Measurements from ENCODE around the gene TRAFD1. TPM values are rescaled to one million over a fixed set of nuclear protein-coding genes. Genes with fewer than 3 reads are reported as not detected.

TRAFD1 gene
- total RNA-seq, 4 donors from 2014 or later: 8.9 to 17.7 (median 14.5) TPM

DNA sequence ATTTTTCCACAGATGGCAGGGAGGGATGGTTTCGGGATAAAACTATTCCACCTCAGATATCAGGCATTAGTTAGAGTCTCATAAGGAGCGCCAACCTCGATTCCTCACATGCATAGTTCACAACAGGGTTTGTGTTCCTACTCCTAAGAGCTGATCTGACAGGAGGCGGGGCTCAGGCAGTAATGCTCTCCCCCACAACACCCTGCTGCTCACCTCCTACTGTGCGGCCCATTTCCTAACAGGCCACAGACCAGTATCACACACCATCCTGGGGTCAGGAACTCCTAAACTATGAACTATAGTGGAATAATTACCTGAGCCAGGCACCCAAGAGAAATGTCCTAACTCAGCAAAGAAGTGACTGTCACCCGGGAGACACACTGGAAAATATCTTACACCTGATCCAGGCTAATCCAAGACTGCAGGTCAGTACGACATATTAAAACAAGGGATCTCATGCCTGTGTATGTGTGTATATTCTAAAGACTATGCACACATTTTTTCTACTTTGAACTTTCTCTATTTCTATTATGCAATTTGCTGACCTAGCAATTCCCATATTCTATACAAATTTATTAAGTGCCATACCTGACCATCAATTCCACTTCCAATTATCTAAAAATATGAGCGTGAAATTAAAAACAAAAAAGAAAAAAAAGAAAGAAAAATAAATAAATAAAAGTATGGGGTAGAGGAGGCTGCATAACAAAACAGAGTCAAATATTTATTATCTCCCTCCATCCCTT, 21.4 kb upstream of the TRAFD1 start:
- TF ChIP-seq CTCF (IDR thresholded peaks at IDR 0.05 in 4 of 5, conservative IDR thresholded peaks at IDR 0.05 in 1 of 5): no peak
- no peak for TF ChIP-seq POLR2A (IDR thresholded peaks at IDR 0.05)
- no peaks in the 10 kb centered on the region for H3K9me3 ChIP-seq
- peak overlapping the region in 2 of 4 donors; percentile 7 to 37 for H3K27ac ChIP-seq
- H3K4me1 ChIP-seq: peaks cover 45 to 49% of the 10 kb centered on the region in 2 donors
- intact Hi-C loops (cut with DNase I; ENCODE audit: low total_unique reads) (loop anchor here (10.0 kb wide), 1 partner anchor 159 kb away; no protein-coding TSS in a partner anchor), in situ Hi-C loops (cut with MboI; ENCODE audit: low sequenced_read_pairs in 4 of 4) (loop anchor here in 1 of 4 donors (25.0 kb wide), 1 partner anchor 308 kb away; the partner anchor contains the start of genes PTPN11 and RPL6)
- no peak overlapping the region for H3K4me3 ChIP-seq
- H3K27me3 ChIP-seq: no peaks in the 10 kb centered on the region
- DNase-seq (no peak), ATAC-seq (no peak)
- peaks cover 0 to 23% of the 10 kb centered on the region in 2 donors for H3K36me3 ChIP-seq

DNA sequence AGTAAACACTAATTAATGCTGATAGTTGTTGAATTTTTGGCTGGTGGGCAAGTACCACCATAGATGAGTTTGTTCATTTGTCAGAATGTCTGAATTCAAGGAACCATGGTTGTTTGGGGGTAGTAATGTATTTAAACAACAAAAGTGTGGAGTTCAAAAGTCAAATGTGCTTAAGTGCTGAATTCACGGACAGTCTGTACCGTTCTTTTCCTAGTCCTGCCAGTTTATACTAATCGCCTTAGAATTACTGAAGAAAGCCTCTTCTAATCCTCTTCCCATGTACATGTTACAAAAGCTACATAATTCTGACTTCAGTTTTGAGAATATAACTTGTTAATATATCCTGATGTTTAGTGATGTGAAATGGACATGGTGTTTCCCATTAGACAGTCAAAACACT, 19.5 kb upstream of the TRAFD1 start:
- DNase-seq (no peak), ATAC-seq (no peak)
- Histone ChIP-seq H3K27me3 (no peaks in the 10 kb centered on the region), H3K27ac (peak overlapping the region in 3 of 4 donors; percentile 29 to 98 (median 93)), H3K36me3 (peaks cover 0 to 8% of the 10 kb centered on the region in 2 donors), H3K9me3 (no peaks in the 10 kb centered on the region), H3K4me3 (peak overlapping the region in 1 of 4 donors; percentile 15), H3K4me1 (peaks cover 48 to 49% of the 10 kb centered on the region in 2 donors)
- TF ChIP-seq CTCF (IDR thresholded peaks at IDR 0.05 in 4 of 5, conservative IDR thresholded peaks at IDR 0.05 in 1 of 5): no peak
- TF ChIP-seq POLR2A (IDR thresholded peaks at IDR 0.05): no peak
- intact Hi-C loops (cut with DNase I; ENCODE audit: low total_unique reads) (loop anchor here (10.0 kb wide), 1 partner anchor 161 kb away; no protein-coding TSS in a partner anchor), in situ Hi-C loops (cut with MboI; ENCODE audit: low sequenced_read_pairs in 4 of 4) (loop anchor here in 1 of 4 donors (25.0 kb wide), 1 partner anchor 306 kb away; the partner anchor contains the start of genes PTPN11 and RPL6)

DNA sequence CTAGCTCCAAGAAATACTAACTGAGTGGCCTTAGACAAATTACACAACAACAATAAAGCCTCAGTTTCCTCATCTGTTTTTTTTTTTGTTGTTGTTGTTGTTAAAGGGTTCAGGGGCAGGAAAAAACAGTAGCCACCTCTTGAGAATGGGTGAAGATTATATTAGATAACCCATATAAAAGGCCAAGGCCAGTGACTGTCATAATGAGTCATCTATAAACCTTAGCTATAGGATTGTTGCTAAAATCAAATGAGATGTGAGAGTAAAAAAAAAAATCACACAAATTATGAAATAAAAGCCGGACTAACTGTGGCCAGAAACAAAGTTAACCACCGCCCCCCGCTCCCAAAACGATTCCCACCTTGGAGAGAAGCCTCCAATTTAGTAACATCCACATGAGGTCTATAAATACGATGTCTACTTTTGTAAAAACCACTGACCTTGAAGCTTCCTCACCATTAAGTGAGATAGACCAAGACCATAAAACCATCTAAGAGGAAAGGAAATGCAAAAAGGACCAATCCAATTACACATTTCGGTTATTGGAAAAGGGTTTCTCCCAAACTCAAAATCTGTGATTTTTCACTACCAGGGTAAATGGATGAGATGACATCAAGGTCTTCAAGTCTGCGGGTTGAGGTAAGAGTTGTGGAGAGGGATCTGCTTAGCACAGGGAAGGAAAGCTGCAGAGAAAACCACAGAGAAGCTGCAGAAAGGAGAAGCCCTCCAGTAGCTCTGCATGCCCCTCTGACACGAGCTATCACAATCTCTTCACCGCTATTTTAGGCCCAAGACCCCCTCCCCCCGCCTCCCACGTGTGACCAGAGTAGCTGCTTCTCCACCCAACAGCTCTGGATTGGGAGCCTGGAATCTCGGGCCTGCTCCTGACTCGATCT, 17.8 kb upstream of the TRAFD1 start:
- intact Hi-C loops (cut with DNase I; ENCODE audit: low total_unique reads) (loop anchor here (1.0 to 10.0 kb wide), 3 partner anchors 17 to 163 kb away; partner anchors contain the start of genes ERP29, TMEM116 and TRAFD1), in situ Hi-C loops (cut with MboI; ENCODE audit: low sequenced_read_pairs in 4 of 4) (loop anchor here in 1 of 4 donors (25.0 kb wide), 1 partner anchor 305 kb away; the partner anchor contains the start of genes PTPN11 and RPL6)
- peak; percentile 40 to 44 for ATAC-seq
- no peaks in the 10 kb centered on the region for H3K9me3 ChIP-seq
- peak; percentile 20 to 64 for DNase-seq
- no peaks in the 10 kb centered on the region for H3K36me3 ChIP-seq
- TF ChIP-seq CTCF (IDR thresholded peaks at IDR 0.05 in 4 of 5, conservative IDR thresholded peaks at IDR 0.05 in 1 of 5) (no peak), POLR2A (IDR thresholded peaks at IDR 0.05) (peak in 1 of 2 donors; percentile 10)
- H3K4me1 ChIP-seq: peaks cover 48 to 49% of the 10 kb centered on the region in 2 donors
- H3K27me3 ChIP-seq: no peaks in the 10 kb centered on the region
- H3K27ac ChIP-seq: peak overlapping the region; percentile 93 to 100 (median 96)
- H3K4me3 ChIP-seq: peak overlapping the region; percentile 68 to 99 (median 94)
